SK-N-SH (cell line): ENCODE results near the gene SMIM24. TPM values are rescaled to one million over a fixed set of nuclear protein-coding genes. Genes with fewer than 3 reads are reported as not detected.

Experiments used
- CTCF ChIA-PET: fragments of 300-600, 350-600 bp; formaldehyde crosslinking; extraction: SDS; loops from one replicate; lab custom pipeline; 2021; lab: Yijun Ruan, JAX
- POLR2A ChIA-PET: fragments of 350-600 bp; sonication (Branson Sonifier 250); formaldehyde crosslinking; extraction: SDS; loops from one replicate; lab custom pipeline; 2020; ENCODE audit warnings: antibody characterized with exemption, inconsistent platforms; lab: Yijun Ruan, JAX
- DNase-seq: peaks from one replicate; pipeline ENCODE4 v3.0.0; 2012
- H2AFZ ChIP-seq: fragments of 200-600 bp; sonication (generic); 2 replicates; pipeline ENCODE4 v1.8.1; 2016; ENCODE audit warnings: antibody characterized with exemption, mild to moderate bottlenecking, low read depth
- H3F3A ChIP-seq: fragments of 200-600 bp; sonication (generic); replicated peaks from 2 replicates; pipeline ENCODE3; 2016; ENCODE audit warnings: antibody characterized with exemption, mild to moderate bottlenecking; ENCODE audit not compliant: insufficient read depth
- H3K27ac ChIP-seq, 2 experiments: fragments of 200-500 bp in 1 of 2; fragments of 200-600 bp in 1 of 2; sonication (Bioruptor generic) in 1 of 2; sonication (generic), shearing (Covaris generic) in 1 of 2; 2 replicates each; pipeline versions ENCODE4 v1.5.1 to v1.6.1; 2014 to 2016; ENCODE audit warnings: low read depth in 2 of 2, inconsistent platforms in 1 of 2, low read length in 1 of 2, mild to moderate bottlenecking in 1 of 2, mixed read lengths in 1 of 2
- H3K27me3 ChIP-seq: fragments of 200-600 bp; sonication (generic), shearing (Covaris generic); 2 replicates; pipeline ENCODE4 v1.6.1; 2016; ENCODE audit warnings: mixed run types; ENCODE audit not compliant: insufficient read depth
- H3K36me3 ChIP-seq, 2 experiments: fragments of 200-500 bp in 1 of 2; fragments of 200-600 bp in 1 of 2; sonication (Bioruptor generic) in 1 of 2; sonication (generic) in 1 of 2; replicated peaks in 1 of 2; 2 replicates each; pipeline versions ENCODE3 to v1.5.1; 2014 to 2016; ENCODE audit warnings: low read length in 1 of 2, mild to moderate bottlenecking in 1 of 2; ENCODE audit not compliant: insufficient read depth in 2 of 2, control insufficient read depth in 1 of 2
- H3K4me1 ChIP-seq, 2 experiments: fragments of 200-500 bp in 1 of 2; fragments of 200-600 bp in 1 of 2; sonication (Bioruptor generic) in 1 of 2; sonication (generic), shearing (Covaris generic) in 1 of 2; 2 replicates each; pipeline versions ENCODE4 v1.5.1 to v1.6.1; 2014 to 2016; ENCODE audit warnings: low read depth in 1 of 2, low read length in 1 of 2, mixed run types in 1 of 2; ENCODE audit not compliant: insufficient read depth in 2 of 2, control insufficient read depth in 1 of 2
- H3K4me2 ChIP-seq: fragments of 200-600 bp; sonication (generic), shearing (Covaris generic); 2 replicates; pipeline ENCODE4 v1.6.1; 2017; ENCODE audit warnings: mixed run types
- H3K4me3 ChIP-seq, 2 experiments: fragments of 200-500 bp in 1 of 2; fragments of 200-600 bp in 1 of 2; sonication (Bioruptor generic) in 1 of 2; sonication (generic), shearing (Covaris generic) in 1 of 2; 2 replicates each; pipeline versions ENCODE4 v1.5.1 to v1.8.1; 2014 to 2016; ENCODE audit warnings: low read depth in 2 of 2, inconsistent platforms in 1 of 2, low read length in 1 of 2, mild to moderate bottlenecking in 1 of 2, mixed read lengths in 1 of 2, moderate library complexity in 1 of 2
- H3K79me2 ChIP-seq: fragments of 200-600 bp; sonication (generic); 2 replicates; pipeline ENCODE4 v1.8.1; 2017; ENCODE audit warnings: mild to moderate bottlenecking; ENCODE audit not compliant: insufficient read depth
- H3K9ac ChIP-seq: fragments of 200-600 bp; sonication (generic); 2 replicates; pipeline ENCODE4 v1.6.1; 2017; ENCODE audit warnings: mixed run types
- H3K9me2 ChIP-seq: fragments of 200-600 bp; sonication (generic); 2 replicates; pipeline ENCODE4 v1.6.1; 2017; ENCODE audit warnings: mixed run types
- H3K9me3 ChIP-seq: fragments of 200-600 bp; sonication (generic); 2 replicates; pipeline ENCODE4 v1.6.1; 2017; ENCODE audit warnings: mixed run types, mild to moderate bottlenecking, moderate library complexity
- H4K20me1 ChIP-seq: fragments of 200-600 bp; sonication (generic); 2 replicates; pipeline ENCODE4 v1.6.1; 2017; ENCODE audit warnings: mild to moderate bottlenecking, mixed run types; ENCODE audit not compliant: insufficient read depth
- CHD2 ChIP-seq: fragments of 150-350 bp; IDR thresholded peaks from 2 replicates; pipeline ENCODE4 v1.6.1; 2018; ENCODE audit warnings: low read length; ENCODE audit not compliant: partially characterized antibody
- ELF1 ChIP-seq: IDR thresholded peaks from 2 replicates; pipeline ENCODE4 v1.4.0; 2012
- EP300 ChIP-seq, 2 experiments: IDR thresholded peaks; 2 replicates each; pipeline versions ENCODE4 v1.4.0 to v1.6.1; 2012; ENCODE audit warnings: borderline replicate concordance in 1 of 2, low read depth in 1 of 2, low read length in 1 of 2
- FOSL2 ChIP-seq: IDR thresholded peaks from 2 replicates; pipeline ENCODE4 v1.4.0; 2012; ENCODE audit warnings: low read depth, mild to moderate bottlenecking, moderate library complexity, borderline replicate concordance
- MEF2A ChIP-seq: IDR thresholded peaks from 2 replicates; pipeline ENCODE4 v1.4.0; 2012; ENCODE audit warnings: low read depth, borderline replicate concordance
- NFIC ChIP-seq: IDR thresholded peaks from 2 replicates; pipeline ENCODE4 v1.4.0; 2012; ENCODE audit warnings: borderline replicate concordance
- RFX5 ChIP-seq: IDR thresholded peaks from 2 replicates; pipeline ENCODE4 v1.6.1; 2012; ENCODE audit warnings: mild to moderate bottlenecking, improper control_type of control experiment, low read length
- SMC3 ChIP-seq: IDR thresholded peaks from 2 replicates; pipeline ENCODE4 v1.6.1; 2012; ENCODE audit warnings: low read depth, low read length, improper control_type of control experiment
- TAF1 ChIP-seq: IDR thresholded peaks from 2 replicates; pipeline ENCODE4 v1.6.1; 2012; ENCODE audit warnings: low read depth, mild to moderate bottlenecking, low read length, moderate library complexity, borderline replicate concordance
- TCF12 ChIP-seq: IDR thresholded peaks from 2 replicates; pipeline ENCODE4 v1.4.0; 2012
- TEAD4 ChIP-seq: IDR thresholded peaks from 2 replicates; pipeline ENCODE4 v1.4.0; 2012; ENCODE audit warnings: mild to moderate bottlenecking, borderline replicate concordance; ENCODE audit not compliant: insufficient read depth
- YY1 ChIP-seq: IDR thresholded peaks from 2 replicates; pipeline ENCODE4 v1.4.0; 2012; ENCODE audit warnings: low read depth, mild to moderate bottlenecking
- WGBS: methylation state at CpG from one replicate; pipeline ENCODE4 v1.1.6; 2017; ENCODE audit warnings: low lambda C conversion rate; 5-methylcytosine and 5-hydroxymethylcytosine counted together
- polyA plus RNA-seq, 3 experiments: library from polyadenylated mRNA; depleted of rRNA; stranded (reverse); fragments of >200 nt; gene quantifications; 2 replicates each; pipeline ENCODE4 v1.2.3, GENCODE V29; 2012
- TF ChIP-seq, protein P1 (sequence below): IDR thresholded peaks from 2 replicates; pipeline ENCODE4 v1.4.0; 2012; ENCODE audit warnings: low read depth, borderline replicate concordance
- TF ChIP-seq, protein P2 (sequence below): fragments of 200-600 bp; sonication (generic); IDR thresholded peaks from 2 replicates; pipeline ENCODE4 v1.6.1; 2017; ENCODE audit warnings: antibody characterized with exemption, mild to moderate bottlenecking, moderate library complexity
- TF ChIP-seq, protein P3 (sequence below): IDR thresholded peaks from 2 replicates; pipeline ENCODE4 v1.6.1; 2012; ENCODE audit warnings: mild to moderate bottlenecking, low read depth, low read length, moderate library complexity
- TF ChIP-seq, protein P4 (sequence below): IDR thresholded peaks from 2 replicates; pipeline ENCODE4; 2012

Gene SMIM24
- polyA plus RNA-seq, 1 of the 3 experiments (the other 2 are of a cell fraction): 0.12 TPM

DNA sequence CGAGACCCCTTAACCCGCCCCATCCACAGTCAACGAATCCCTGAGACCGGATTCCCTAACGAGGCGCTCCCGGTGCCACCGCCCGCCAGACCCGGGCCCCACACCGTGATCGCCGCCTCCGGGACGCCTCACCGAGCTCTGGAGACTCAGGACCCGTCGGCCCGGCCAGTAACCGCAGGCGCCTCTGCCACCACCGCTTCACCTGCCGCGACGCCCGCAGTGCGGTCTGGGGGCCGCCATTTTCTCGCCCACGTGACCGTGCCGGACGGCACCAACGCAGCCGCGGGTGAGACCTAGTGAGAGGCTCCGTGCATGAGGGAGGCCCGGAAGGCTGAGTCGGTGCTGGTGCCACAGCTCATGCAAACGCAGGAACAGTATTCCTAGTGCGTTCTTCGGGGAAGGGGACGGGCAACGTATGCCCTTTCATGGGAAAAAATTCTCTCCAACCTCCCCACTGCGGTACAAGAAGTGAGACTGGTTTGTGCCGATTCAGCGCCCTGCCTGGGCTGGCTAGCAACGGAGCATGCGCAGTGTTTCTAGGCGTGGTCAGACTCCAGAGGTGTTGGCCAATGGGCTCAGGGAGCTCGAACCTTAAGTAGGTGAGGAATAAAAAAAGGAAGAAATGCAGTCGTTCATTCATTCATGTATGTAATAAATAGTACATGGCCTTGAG, 20.2 kb upstream of the SMIM24 start, which contains the start of gene DOHH (continued):
- TF ChIP-seq FOSL2 (no peak; the same call in 1 of the 2 replicates), TCF12 (no peak), RFX5 (peak; percentile 92), NFIC (no peak; the same call in 1 of the 2 replicates), YY1 (peak; percentile 98), SMC3 (no peak), MEF2A (no peak), EP300 (IDR thresholded peaks at IDR 0.05; ENCODE audit: borderline replicate concordance in 1 of 2, low read depth in 1 of 2, low read length in 1 of 2) (peak in 1 of 2 experiments; percentile 46; a peak in 1 of 4 replicates), TAF1 (peak; percentile 99), TEAD4 (no peak), CHD2 (no peak)
- TF ChIP-seq, protein P1, sequence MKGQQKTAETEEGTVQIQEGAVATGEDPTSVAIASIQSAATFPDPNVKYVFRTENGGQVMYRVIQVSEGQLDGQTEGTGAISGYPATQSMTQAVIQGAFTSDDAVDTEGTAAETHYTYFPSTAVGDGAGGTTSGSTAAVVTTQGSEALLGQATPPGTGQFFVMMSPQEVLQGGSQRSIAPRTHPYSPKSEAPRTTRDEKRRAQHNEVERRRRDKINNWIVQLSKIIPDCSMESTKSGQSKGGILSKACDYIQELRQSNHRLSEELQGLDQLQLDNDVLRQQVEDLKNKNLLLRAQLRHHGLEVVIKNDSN: peak; percentile 100

DNA sequence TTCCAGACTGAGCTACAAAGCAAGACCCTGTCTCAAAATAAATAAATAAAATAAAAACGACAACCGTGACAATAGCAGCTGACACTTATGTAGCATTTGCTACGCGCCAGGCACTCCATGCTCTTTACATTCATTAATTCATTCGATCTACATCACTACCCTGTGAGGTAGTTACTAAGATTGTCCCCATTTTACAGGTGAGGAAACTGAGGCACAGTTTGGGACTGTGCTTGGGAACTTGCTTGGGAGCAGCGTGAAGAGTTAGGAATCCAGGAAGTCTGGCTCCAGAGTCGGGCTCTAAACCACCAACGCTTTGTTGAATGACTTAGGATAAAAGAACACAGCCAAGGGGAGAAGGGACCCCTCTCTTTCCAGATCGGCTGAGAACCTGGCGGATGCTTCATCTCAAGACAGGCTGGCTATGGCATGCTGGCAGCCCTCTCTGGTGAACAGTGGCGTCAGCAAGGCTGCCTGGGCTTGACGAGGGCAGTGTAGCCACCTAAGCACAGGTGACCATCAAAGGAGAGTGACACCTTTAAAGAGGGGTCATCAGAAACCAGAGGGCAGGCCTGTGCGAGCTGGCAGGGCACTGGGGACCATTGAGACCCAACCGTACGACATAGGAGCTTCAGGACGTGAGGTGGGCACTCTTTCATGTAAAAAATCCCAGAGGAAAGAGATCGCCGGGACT, 19.6 kb upstream of the SMIM24 start:
- POLR2A ChIA-PET: interaction anchor here (1.5 kb wide), 1 partner anchor 9 kb away, joined by 3 read pairs; no protein-coding TSS in a partner anchor
- no peaks in the 10 kb centered on the region for H3K9me2 ChIP-seq
- no peaks in the 10 kb centered on the region for H3K27me3 ChIP-seq

More for the DNA sequence above, 19.6 kb upstream of the SMIM24 start:
- H3K4me1 ChIP-seq: peaks cover 9 to 10% of the 10 kb centered on the region in 2 experiments; a peak in 2 of 4 replicates
- peak overlapping the region; percentile 96 for H3K9ac ChIP-seq
- peaks cover 8% of the 10 kb centered on the region for H3F3A ChIP-seq
- no peak for TF ChIP-seq SMC3
- TF ChIP-seq, protein P2, sequence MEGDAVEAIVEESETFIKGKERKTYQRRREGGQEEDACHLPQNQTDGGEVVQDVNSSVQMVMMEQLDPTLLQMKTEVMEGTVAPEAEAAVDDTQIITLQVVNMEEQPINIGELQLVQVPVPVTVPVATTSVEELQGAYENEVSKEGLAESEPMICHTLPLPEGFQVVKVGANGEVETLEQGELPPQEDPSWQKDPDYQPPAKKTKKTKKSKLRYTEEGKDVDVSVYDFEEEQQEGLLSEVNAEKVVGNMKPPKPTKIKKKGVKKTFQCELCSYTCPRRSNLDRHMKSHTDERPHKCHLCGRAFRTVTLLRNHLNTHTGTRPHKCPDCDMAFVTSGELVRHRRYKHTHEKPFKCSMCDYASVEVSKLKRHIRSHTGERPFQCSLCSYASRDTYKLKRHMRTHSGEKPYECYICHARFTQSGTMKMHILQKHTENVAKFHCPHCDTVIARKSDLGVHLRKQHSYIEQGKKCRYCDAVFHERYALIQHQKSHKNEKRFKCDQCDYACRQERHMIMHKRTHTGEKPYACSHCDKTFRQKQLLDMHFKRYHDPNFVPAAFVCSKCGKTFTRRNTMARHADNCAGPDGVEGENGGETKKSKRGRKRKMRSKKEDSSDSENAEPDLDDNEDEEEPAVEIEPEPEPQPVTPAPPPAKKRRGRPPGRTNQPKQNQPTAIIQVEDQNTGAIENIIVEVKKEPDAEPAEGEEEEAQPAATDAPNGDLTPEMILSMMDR: no peak
- TF ChIP-seq, protein P3, sequence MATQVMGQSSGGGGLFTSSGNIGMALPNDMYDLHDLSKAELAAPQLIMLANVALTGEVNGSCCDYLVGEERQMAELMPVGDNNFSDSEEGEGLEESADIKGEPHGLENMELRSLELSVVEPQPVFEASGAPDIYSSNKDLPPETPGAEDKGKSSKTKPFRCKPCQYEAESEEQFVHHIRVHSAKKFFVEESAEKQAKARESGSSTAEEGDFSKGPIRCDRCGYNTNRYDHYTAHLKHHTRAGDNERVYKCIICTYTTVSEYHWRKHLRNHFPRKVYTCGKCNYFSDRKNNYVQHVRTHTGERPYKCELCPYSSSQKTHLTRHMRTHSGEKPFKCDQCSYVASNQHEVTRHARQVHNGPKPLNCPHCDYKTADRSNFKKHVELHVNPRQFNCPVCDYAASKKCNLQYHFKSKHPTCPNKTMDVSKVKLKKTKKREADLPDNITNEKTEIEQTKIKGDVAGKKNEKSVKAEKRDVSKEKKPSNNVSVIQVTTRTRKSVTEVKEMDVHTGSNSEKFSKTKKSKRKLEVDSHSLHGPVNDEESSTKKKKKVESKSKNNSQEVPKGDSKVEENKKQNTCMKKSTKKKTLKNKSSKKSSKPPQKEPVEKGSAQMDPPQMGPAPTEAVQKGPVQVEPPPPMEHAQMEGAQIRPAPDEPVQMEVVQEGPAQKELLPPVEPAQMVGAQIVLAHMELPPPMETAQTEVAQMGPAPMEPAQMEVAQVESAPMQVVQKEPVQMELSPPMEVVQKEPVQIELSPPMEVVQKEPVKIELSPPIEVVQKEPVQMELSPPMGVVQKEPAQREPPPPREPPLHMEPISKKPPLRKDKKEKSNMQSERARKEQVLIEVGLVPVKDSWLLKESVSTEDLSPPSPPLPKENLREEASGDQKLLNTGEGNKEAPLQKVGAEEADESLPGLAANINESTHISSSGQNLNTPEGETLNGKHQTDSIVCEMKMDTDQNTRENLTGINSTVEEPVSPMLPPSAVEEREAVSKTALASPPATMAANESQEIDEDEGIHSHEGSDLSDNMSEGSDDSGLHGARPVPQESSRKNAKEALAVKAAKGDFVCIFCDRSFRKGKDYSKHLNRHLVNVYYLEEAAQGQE: no peak
- no peak for TF ChIP-seq NFIC
- TF ChIP-seq, protein P4, sequence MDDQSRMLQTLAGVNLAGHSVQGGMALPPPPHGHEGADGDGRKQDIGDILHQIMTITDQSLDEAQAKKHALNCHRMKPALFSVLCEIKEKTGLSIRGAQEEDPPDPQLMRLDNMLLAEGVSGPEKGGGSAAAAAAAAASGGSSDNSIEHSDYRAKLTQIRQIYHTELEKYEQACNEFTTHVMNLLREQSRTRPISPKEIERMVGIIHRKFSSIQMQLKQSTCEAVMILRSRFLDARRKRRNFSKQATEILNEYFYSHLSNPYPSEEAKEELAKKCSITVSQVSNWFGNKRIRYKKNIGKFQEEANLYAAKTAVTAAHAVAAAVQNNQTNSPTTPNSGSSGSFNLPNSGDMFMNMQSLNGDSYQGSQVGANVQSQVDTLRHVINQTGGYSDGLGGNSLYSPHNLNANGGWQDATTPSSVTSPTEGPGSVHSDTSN: no peak
- TF ChIP-seq ELF1: no peak
- CTCF ChIA-PET: interaction anchor here (1.1 to 4.2 kb wide), 4 partner anchors 15 to 195 kb away, joined by 3 to 22 read pairs (median 4); no protein-coding TSS in a partner anchor
- peak overlapping the region; percentile 87 for H2AFZ ChIP-seq
- peak; percentile 40 for DNase-seq
- H3K4me3 ChIP-seq: peak overlapping the region; percentile 78 to 96
- peaks cover 2 to 9% of the 10 kb centered on the region in 2 experiments for H3K36me3 ChIP-seq
- H4K20me1 ChIP-seq: no peaks in the 10 kb centered on the region
- peak overlapping the region; percentile 96 for H3K4me2 ChIP-seq
- peaks cover 32% of the 10 kb centered on the region for H3K79me2 ChIP-seq
- no peaks in the 10 kb centered on the region for H3K9me3 ChIP-seq
- 32% methylated on average over 9 of the region's 18 CpGs for WGBS
- H3K27ac ChIP-seq: peak overlapping the region; percentile 86 to 97; a peak in 3 of 4 replicates
